ENCODE measurements around the gene PRKCH.

GRCh38 chr14:61552241-61552640 lies 230.9 kb downstream of the PRKCH start:
- no peak for TF ChIP-seq CTCF (conservative IDR thresholded peaks at IDR 0.05; ENCODE audit: low read depth, low read length)
- TF ChIP-seq EZH2 (IDR thresholded peaks at IDR 0.05; ENCODE audit: low read length, unreplicated experiment) = no peak
